Natural killer cell treated with Interleukin-12 subunit alpha and Interleukin-12 subunit beta and Interleukin-15 and Interleukin-18, amount 100 ng/mL, for 72 hours (primary cell): ENCODE results near the gene NELFA. TPM values are rescaled to one million over a fixed set of nuclear protein-coding genes. Genes with fewer than 3 reads are reported as not detected.

Source experiments
- ATAC-seq, 2 donors: fragments of 150-1000 bp; cut with Tn5 transposase in 1 of 2; sonication (Bioruptor Pico), chemical (Tn5 transposase) in 1 of 2; 2 replicates each; pipeline ENCODE4 v1.10.0; 2021
- DNase-seq: peaks from one replicate; pipeline ENCODE4 v3.0.0; 2022; ENCODE audit warnings: low spot score
- H3K27ac Mint-ChIP-seq, 2 donors: 1 replicate in 1 of 2; 2 replicates in 1 of 2; pipeline ENCODE4 v1.8.0; 2022; ENCODE audit warnings: mixed read lengths in 2 of 2, mild to moderate bottlenecking in 1 of 2, moderate library complexity in 1 of 2
- H3K27me3 Mint-ChIP-seq, 2 donors: 1 replicate in 1 of 2; 2 replicates in 1 of 2; pipeline ENCODE4 v1.8.0; 2022; ENCODE audit warnings: mixed read lengths in 2 of 2
- H3K36me3 Mint-ChIP-seq: one replicate; pipeline ENCODE4 v1.8.0; 2022; ENCODE audit warnings: mixed read lengths
- H3K4me1 Mint-ChIP-seq, 2 donors: 1 replicate in 1 of 2; 2 replicates in 1 of 2; pipeline ENCODE4 v1.8.0; 2022; ENCODE audit warnings: low read depth in 2 of 2, mixed read lengths in 2 of 2, mild to moderate bottlenecking in 1 of 2
- H3K4me3 Mint-ChIP-seq: one replicate; pipeline ENCODE4 v1.8.0; 2022; ENCODE audit warnings: mixed read lengths
- H3K9me3 Mint-ChIP-seq: 2 replicates; pipeline ENCODE4 v1.8.0; 2022; ENCODE audit warnings: mixed read lengths
- total RNA-seq, 2 donors: library from RNA; stranded (reverse); gene quantifications; one replicate each; pipeline ENCODE4 v1.2.3, GENCODE V29; 2022

The NELFA gene
- total RNA-seq, 2 donors from 2014 or later, result 29.6 to 59.3 TPM

DNA sequence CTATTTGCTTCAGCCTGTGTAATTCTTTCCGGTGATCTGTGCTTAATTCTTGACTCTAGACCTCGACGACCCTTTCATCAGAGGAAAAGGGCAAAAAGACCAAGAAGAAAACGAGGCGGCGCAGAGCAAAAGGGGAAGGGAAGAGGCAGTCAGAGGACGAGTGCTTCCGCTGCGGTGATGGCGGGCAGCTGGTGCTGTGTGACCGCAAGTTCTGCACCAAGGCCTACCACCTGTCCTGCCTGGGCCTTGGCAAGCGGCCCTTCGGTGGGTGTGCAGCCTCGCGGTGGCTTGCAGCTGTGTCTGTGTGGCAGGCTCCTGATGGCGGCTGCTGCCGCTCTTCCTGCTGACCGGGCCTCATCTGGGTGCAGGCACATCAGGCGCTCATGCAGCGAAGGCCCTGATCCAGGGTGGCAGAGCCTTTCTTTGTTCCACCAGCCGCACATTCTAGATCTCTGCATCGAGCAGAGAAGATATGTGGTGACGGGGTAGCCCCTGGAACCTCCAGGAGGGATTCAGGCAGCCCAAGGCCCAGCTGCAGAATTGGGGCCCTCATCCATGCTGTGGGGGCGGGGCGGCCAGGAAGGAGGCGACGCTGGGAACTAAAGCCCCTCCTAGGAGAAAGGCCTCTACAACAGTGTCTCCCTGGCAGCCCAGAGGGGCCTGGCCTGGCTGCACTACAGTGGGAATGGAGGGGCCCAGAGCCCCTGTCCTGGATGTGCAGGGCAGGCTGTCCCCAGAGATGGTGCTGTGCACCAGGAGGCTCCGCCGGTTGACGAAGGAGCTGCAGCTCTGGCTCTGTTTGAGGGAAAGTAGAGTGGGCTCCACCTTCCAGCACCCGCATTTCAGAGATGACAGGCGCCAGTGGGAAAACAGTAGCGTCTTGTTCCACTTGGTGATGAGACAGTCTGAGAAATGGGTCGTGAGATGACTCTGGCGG lies 32.1 kb downstream of the NELFA start:
- H3K9me3 Mint-ChIP-seq, result no peaks in the 10 kb centered on the region
- H3K4me3 Mint-ChIP-seq, result no peak overlapping the region
- H3K27ac Mint-ChIP-seq, result no peak overlapping the region
- peak; percentile 29 for DNase-seq
- no peaks in the 10 kb centered on the region for H3K27me3 Mint-ChIP-seq
- H3K36me3 Mint-ChIP-seq, result peaks cover 7% of the 10 kb centered on the region
- ATAC-seq, result no peak
- H3K4me1 Mint-ChIP-seq, result peaks cover 0 to 8% of the 10 kb centered on the region in 2 donors

GRCh38 chr4:1975880-1976279 lies 32.9 kb downstream of the NELFA start:
- no peaks in the 10 kb centered on the region for H3K27me3 Mint-ChIP-seq
- peaks cover 6% of the 10 kb centered on the region for H3K36me3 Mint-ChIP-seq

DNA sequence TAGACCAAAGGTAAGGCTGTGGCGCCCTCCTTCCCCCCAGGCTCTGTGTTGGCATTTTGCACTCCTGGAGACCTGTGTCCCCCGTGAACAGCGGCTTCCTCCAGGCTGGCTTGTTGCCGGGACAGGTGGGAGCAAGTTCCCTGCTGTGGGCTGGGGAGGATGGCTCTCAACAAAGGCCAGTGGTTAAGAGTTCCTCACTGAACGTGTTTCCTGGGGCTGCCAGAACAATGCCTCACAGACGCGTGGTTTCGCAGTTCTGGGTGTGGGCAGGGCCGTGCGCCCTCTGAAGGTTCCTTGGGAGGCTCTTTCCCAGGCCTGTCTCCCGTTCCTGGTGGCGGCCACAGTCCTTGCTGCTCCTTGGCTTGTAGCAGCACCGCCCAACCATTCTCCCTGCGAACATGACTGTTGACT lies 33.4 kb downstream of the NELFA start:
- Mint-ChIP-seq H3K4me1 (peaks cover 0 to 4% of the 10 kb centered on the region in 2 donors), H3K27me3 (no peaks in the 10 kb centered on the region), H3K36me3 (peaks cover 6% of the 10 kb centered on the region), H3K27ac (no peak overlapping the region), H3K9me3 (no peaks in the 10 kb centered on the region), H3K4me3 (no peak overlapping the region)
- DNase-seq (peak; percentile 54), ATAC-seq (no peak)

More at GRCh38 chr4:1975880-1976279, 32.9 kb downstream of the NELFA start:
- Mint-ChIP-seq H3K27ac (no peak overlapping the region), H3K4me1 (peaks cover 0 to 4% of the 10 kb centered on the region in 2 donors), H3K9me3 (no peaks in the 10 kb centered on the region), H3K4me3 (no peak overlapping the region)
- DNase-seq (peak; percentile 16), ATAC-seq (no peak)

DNA sequence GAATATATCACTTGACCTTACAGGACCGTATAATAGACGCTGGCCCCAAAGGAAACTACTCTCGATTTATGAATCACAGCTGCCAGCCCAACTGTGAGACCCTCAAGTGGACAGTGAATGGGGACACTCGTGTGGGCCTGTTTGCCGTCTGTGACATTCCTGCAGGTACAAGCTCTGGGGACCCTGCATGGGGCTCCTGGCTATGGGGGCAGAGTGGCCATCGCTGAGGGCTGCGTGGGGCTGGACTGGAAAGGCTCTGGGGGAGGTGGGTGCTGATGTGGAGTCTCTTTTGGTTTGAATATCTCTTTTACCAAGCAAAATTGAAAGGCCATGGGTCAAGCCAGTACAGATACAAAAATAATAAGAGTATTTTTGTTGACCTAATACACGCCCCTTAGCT lies 33.9 kb downstream of the NELFA start:
- DNase-seq (no peak), ATAC-seq (no peak)
- H3K4me1 Mint-ChIP-seq, result peaks cover 0 to 4% of the 10 kb centered on the region in 2 donors
- H3K27me3 Mint-ChIP-seq, result no peaks in the 10 kb centered on the region
- no peak overlapping the region for H3K4me3 Mint-ChIP-seq
- H3K36me3 Mint-ChIP-seq, result peaks cover 11% of the 10 kb centered on the region
- no peak overlapping the region for H3K27ac Mint-ChIP-seq
- no peaks in the 10 kb centered on the region for H3K9me3 Mint-ChIP-seq

DNA sequence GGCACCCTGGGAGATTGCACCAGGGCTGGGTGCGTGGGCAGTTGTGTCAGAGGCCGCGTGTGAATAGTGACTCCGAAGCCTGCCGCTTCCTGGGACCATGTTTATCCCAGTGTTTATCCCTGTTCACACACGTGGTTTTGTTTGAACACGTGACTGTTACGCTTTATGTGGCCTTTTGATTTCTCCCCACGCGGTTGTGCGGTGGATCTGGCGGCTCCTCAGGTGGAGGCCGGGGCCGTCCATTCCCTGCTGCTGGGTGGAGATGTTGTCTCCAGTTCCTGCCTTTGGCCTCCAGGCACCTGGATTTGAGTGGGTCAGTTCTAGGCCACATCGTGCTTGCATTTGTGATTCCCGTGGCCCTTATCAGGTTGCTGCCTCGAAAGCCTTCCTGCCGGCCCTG lies 35.1 kb downstream of the NELFA start:
- ATAC-seq (no peak), DNase-seq (peak; percentile 25)
- Mint-ChIP-seq H3K4me1 (no peaks in the 10 kb centered on the region), H3K27ac (no peak overlapping the region), H3K36me3 (peaks cover 11% of the 10 kb centered on the region), H3K9me3 (no peaks in the 10 kb centered on the region), H3K4me3 (no peak overlapping the region), H3K27me3 (no peaks in the 10 kb centered on the region)

- Mint-ChIP-seq H3K36me3 (peaks cover 15% of the 10 kb centered on the region), H3K4me3 (no peak overlapping the region), H3K9me3 (no peaks in the 10 kb centered on the region), H3K27ac (no peak overlapping the region), H3K27me3 (no peaks in the 10 kb centered on the region), H3K4me1 (no peaks in the 10 kb centered on the region)
- peak; percentile 8 for DNase-seq
- ATAC-seq, result no peak
Measured at GRCh38 chr4:1973218-1973617, 35.6 kb downstream of the NELFA start.

- Mint-ChIP-seq H3K27me3 (no peaks in the 10 kb centered on the region), H3K27ac (no peak overlapping the region), H3K4me3 (no peak overlapping the region), H3K9me3 (no peaks in the 10 kb centered on the region), H3K36me3 (peaks cover 21% of the 10 kb centered on the region), H3K4me1 (no peaks in the 10 kb centered on the region)
- no peak for ATAC-seq
- DNase-seq, result peak; percentile 51
Measured at GRCh38 chr4:1972414-1972813, 36.4 kb downstream of the NELFA start.

DNA sequence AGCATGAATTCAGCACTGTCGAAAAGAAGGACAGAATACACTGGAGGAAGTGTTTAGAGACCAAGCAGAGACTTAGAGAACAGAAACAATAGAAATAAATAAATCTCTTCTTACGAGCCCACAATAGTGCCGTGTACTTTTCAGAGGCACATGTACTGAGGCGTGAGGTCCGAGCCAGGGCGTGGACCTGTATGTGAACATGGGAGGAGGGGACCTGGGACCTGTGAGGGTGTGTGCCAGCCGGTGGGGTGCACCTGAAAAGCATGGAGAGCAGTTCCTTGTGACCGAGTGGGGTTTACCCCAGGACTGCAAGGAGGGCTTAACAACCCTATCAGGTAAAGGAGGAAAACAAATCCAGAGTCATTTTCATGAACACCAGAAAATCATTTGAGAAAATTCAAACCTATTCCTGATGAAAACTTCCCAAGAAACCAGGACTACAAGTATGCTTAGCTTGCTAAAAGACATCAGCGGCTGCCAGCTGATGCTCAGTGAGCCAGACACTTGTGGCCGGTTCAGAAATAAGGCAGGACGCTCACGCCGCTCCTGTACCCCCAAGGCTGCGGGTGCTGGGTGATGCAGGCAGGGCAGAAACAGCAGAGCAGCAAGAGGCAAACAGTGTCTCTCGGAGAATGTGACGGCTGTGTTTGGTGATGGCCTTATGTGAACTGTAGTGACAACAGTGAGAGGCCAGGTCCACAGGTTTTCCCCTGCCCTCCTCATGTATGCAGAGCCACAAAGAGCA lies 37.1 kb downstream of the NELFA start:
- ATAC-seq, result no peak
- H3K27ac Mint-ChIP-seq, result no peak overlapping the region
- no peaks in the 10 kb centered on the region for H3K9me3 Mint-ChIP-seq
- H3K27me3 Mint-ChIP-seq, result no peaks in the 10 kb centered on the region
- peak; percentile 40 for DNase-seq
- H3K4me3 Mint-ChIP-seq, result no peak overlapping the region
- H3K36me3 Mint-ChIP-seq, result peaks cover 21% of the 10 kb centered on the region
- H3K4me1 Mint-ChIP-seq, result no peaks in the 10 kb centered on the region

GRCh38 chr4:1970926-1971325 lies 37.8 kb downstream of the NELFA start:
- Mint-ChIP-seq H3K9me3 (no peaks in the 10 kb centered on the region), H3K27me3 (no peaks in the 10 kb centered on the region), H3K27ac (no peak overlapping the region), H3K36me3 (peaks cover 21% of the 10 kb centered on the region), H3K4me3 (no peak overlapping the region), H3K4me1 (no peaks in the 10 kb centered on the region)
- DNase-seq (no peak), ATAC-seq (no peak)

GRCh38 chr4:1969928-1970723 lies 38.6 kb downstream of the NELFA start:
- Mint-ChIP-seq H3K4me1 (no peaks in the 10 kb centered on the region), H3K27ac (no peak overlapping the region), H3K4me3 (no peak overlapping the region), H3K36me3 (peaks cover 25% of the 10 kb centered on the region), H3K27me3 (no peaks in the 10 kb centered on the region), H3K9me3 (no peaks in the 10 kb centered on the region)
- DNase-seq (no peak), ATAC-seq (no peak)

- H3K9me3 Mint-ChIP-seq, result no peaks in the 10 kb centered on the region
- DNase-seq, result no peak
- peaks cover 31% of the 10 kb centered on the region for H3K36me3 Mint-ChIP-seq
- ATAC-seq, result no peak
- no peaks in the 10 kb centered on the region for H3K27me3 Mint-ChIP-seq
- H3K27ac Mint-ChIP-seq, result no peak overlapping the region
- no peaks in the 10 kb centered on the region for H3K4me1 Mint-ChIP-seq
- H3K4me3 Mint-ChIP-seq, result no peak overlapping the region
Measured at GRCh38 chr4:1968686-1969295, 40.0 kb downstream of the NELFA start.

- Mint-ChIP-seq H3K9me3 (no peaks in the 10 kb centered on the region), H3K36me3 (peaks cover 31% of the 10 kb centered on the region), H3K4me1 (peaks cover 0 to 4% of the 10 kb centered on the region in 2 donors), H3K27me3 (no peaks in the 10 kb centered on the region), H3K27ac (no peak overlapping the region), H3K4me3 (no peak overlapping the region)
- ATAC-seq (no peak), DNase-seq (no peak)
Measured at GRCh38 chr4:1967512-1968149, 41.1 kb downstream of the NELFA start.

- Mint-ChIP-seq H3K9me3 (no peaks in the 10 kb centered on the region), H3K36me3 (peaks cover 43% of the 10 kb centered on the region), H3K4me3 (no peak overlapping the region), H3K4me1 (peaks cover 0 to 11% of the 10 kb centered on the region in 2 donors), H3K27ac (no peak overlapping the region), H3K27me3 (no peaks in the 10 kb centered on the region)
- no peak for ATAC-seq
- no peak for DNase-seq
Measured at GRCh38 chr4:1964971-1965370, 43.8 kb downstream of the NELFA start.
